ENCODE measurements around the gene EVL.

The EVL gene

GRCh38 chr14:100116134-100116533 lies 50.9 kb downstream of the EVL start:
- peaks cover 96% of the 10 kb centered on the region; the same call in 1 of the 2 replicates for H3K36me3 ChIP-seq (ENCODE audit: insufficient read depth, low read length)
- H4K20me1 ChIP-seq (ENCODE audit: insufficient read depth, low read length, poor library complexity, severe bottlenecking) = no peaks in the 10 kb centered on the region

GRCh38 chr14:100117026-100117425 lies 51.8 kb downstream of the EVL start:
- Histone ChIP-seq H2AFZ (ENCODE audit: low read length) (no peak overlapping the region), H3K9me3 (ENCODE audit: insufficient read depth, low read depth, low read length) (no peaks in the 10 kb centered on the region), H3F3A (ENCODE audit: low read depth) (no peaks in the 10 kb centered on the region), H3K9ac (ENCODE audit: low read depth, low read length, poor library complexity, severe bottlenecking) (no peak overlapping the region), H3K4me1 (ENCODE audit: insufficient read depth, low read length, poor library complexity, severe bottlenecking) (no peaks in the 10 kb centered on the region), H3K36me3 (ENCODE audit: insufficient read depth, low read length) (peaks cover 97% of the 10 kb centered on the region; the same call in 1 of the 2 replicates), H3K4me2 (ENCODE audit: low read depth, low read length, poor library complexity, severe bottlenecking) (no peak overlapping the region), H4K20me1 (ENCODE audit: insufficient read depth, low read length, poor library complexity, severe bottlenecking) (no peaks in the 10 kb centered on the region), H3K9me2 (replicated peaks; ENCODE audit: low read depth, low read length) (no peaks in the 10 kb centered on the region), H3K27me3 (ENCODE audit: insufficient read depth, low read length, poor library complexity, severe bottlenecking) (no peaks in the 10 kb centered on the region), H3K4me3 (ENCODE audit: low read length, poor library complexity, severe bottlenecking) (no peak overlapping the region), H3K79me2 (ENCODE audit: insufficient read depth, low read length) (peaks cover 38% of the 10 kb centered on the region; the same call in 1 of the 2 replicates)
- no peak for TF ChIP-seq CTCF (conservative IDR thresholded peaks at IDR 0.05; ENCODE audit: low read length)
- no peak for TF ChIP-seq EZH2phosphoT487 (IDR thresholded peaks at IDR 0.05; ENCODE audit: borderline replicate concordance)

More at GRCh38 chr14:100116134-100116533, 50.9 kb downstream of the EVL start:
- Histone ChIP-seq H2AFZ (ENCODE audit: low read length) (no peak overlapping the region), H3F3A (ENCODE audit: low read depth) (no peaks in the 10 kb centered on the region), H3K79me2 (ENCODE audit: insufficient read depth, low read length) (peaks cover 46% of the 10 kb centered on the region; the same call in 1 of the 2 replicates), H3K27me3 (ENCODE audit: insufficient read depth, low read length, poor library complexity, severe bottlenecking) (no peaks in the 10 kb centered on the region), H3K9ac (ENCODE audit: low read depth, low read length, poor library complexity, severe bottlenecking) (no peak overlapping the region), H3K4me2 (ENCODE audit: low read depth, low read length, poor library complexity, severe bottlenecking) (no peak overlapping the region), H3K9me3 (ENCODE audit: insufficient read depth, low read depth, low read length) (no peaks in the 10 kb centered on the region), H3K4me3 (ENCODE audit: low read length, poor library complexity, severe bottlenecking) (no peak overlapping the region), H3K9me2 (replicated peaks; ENCODE audit: low read depth, low read length) (no peaks in the 10 kb centered on the region), H3K4me1 (ENCODE audit: insufficient read depth, low read length, poor library complexity, severe bottlenecking) (no peaks in the 10 kb centered on the region)
- TF ChIP-seq EZH2phosphoT487 (IDR thresholded peaks at IDR 0.05; ENCODE audit: borderline replicate concordance) (no peak), CTCF (conservative IDR thresholded peaks at IDR 0.05; ENCODE audit: low read length) (no peak)

- no peaks in the 10 kb centered on the region for H3K4me1 ChIP-seq (ENCODE audit: insufficient read depth, low read length, poor library complexity, severe bottlenecking)
- no peak overlapping the region for H3K9ac ChIP-seq (ENCODE audit: low read depth, low read length, poor library complexity, severe bottlenecking)
- H3F3A ChIP-seq (ENCODE audit: low read depth) = no peaks in the 10 kb centered on the region
- no peak overlapping the region for H3K4me2 ChIP-seq (ENCODE audit: low read depth, low read length, poor library complexity, severe bottlenecking)
- TF ChIP-seq CTCF (conservative IDR thresholded peaks at IDR 0.05; ENCODE audit: low read length) (no peak), EZH2phosphoT487 (IDR thresholded peaks at IDR 0.05; ENCODE audit: borderline replicate concordance) (no peak)
- H3K9me2 ChIP-seq (replicated peaks; ENCODE audit: low read depth, low read length) = no peaks in the 10 kb centered on the region
- peaks cover 30% of the 10 kb centered on the region; the same call in 1 of the 2 replicates for H3K79me2 ChIP-seq (ENCODE audit: insufficient read depth, low read length)
- no peak overlapping the region for H3K4me3 ChIP-seq (ENCODE audit: low read length, poor library complexity, severe bottlenecking)
- H3K36me3 ChIP-seq (ENCODE audit: insufficient read depth, low read length) = peaks cover 96% of the 10 kb centered on the region; the same call in 1 of the 2 replicates
- no peak overlapping the region for H2AFZ ChIP-seq (ENCODE audit: low read length)
- H3K9me3 ChIP-seq (ENCODE audit: insufficient read depth, low read depth, low read length) = no peaks in the 10 kb centered on the region
- H4K20me1 ChIP-seq (ENCODE audit: insufficient read depth, low read length, poor library complexity, severe bottlenecking) = no peaks in the 10 kb centered on the region
- H3K27me3 ChIP-seq (ENCODE audit: insufficient read depth, low read length, poor library complexity, severe bottlenecking) = no peaks in the 10 kb centered on the region
Measured at GRCh38 chr14:100117633-100118395, 52.6 kb downstream of the EVL start.

Measured in Loucy (cell line).